Stimulated activated CD4-positive, alpha-beta T cell treated with anti-CD3 and anti-CD28 coated beads, TNF-alpha, amount 100 ng/mL, for 4 hours (primary cell): ENCODE measurements around the gene CENPO.
"Not testable (repeated sequence)": the region's sequence is repeated elsewhere in the genome, so short reads cannot be mapped to it uniquely, and the experiment has no call there.

ENCODE experiments used
- DNase-seq, 3 experiments: peaks; one replicate each; pipeline ENCODE4 v3.0.0-alpha.2; 2020; ENCODE audit warnings: low read depth in 3 of 3

CENPO gene

GRCh38 chr2:24824071-24824588, 30.9 kb downstream of the CENPO start:
- DNase-seq: no peak

GRCh38 chr2:24824966-24825882, 32.0 kb downstream of the CENPO start:
- no peak for DNase-seq

GRCh38 chr2:24825883-24826772, 32.9 kb downstream of the CENPO start:
- DNase-seq: no peak

- DNase-seq: no peak
Measured at GRCh38 chr2:24826773-24827145, 33.5 kb downstream of the CENPO start.

- peak; percentile 42 to 55 (median 53) for DNase-seq
Measured at GRCh38 chr2:24827321-24828237, 34.4 kb downstream of the CENPO start.

- no peak for DNase-seq
Measured at GRCh38 chr2:24828238-24828996, 35.2 kb downstream of the CENPO start.

- no peak for DNase-seq
Measured at GRCh38 chr2:24830351-24830750, 37.1 kb downstream of the CENPO start.

GRCh38 chr2:24830786-24831185, 37.6 kb downstream of the CENPO start:
- DNase-seq: no peak

GRCh38 chr2:24831221-24832072, 38.2 kb downstream of the CENPO start:
- no peak for DNase-seq

GRCh38 chr2:24832073-24832461, 38.8 kb downstream of the CENPO start:
- DNase-seq: no peak

GRCh38 chr2:24832521-24832920, 39.3 kb downstream of the CENPO start:
- no peak for DNase-seq

GRCh38 chr2:24832931-24833701, 39.9 kb downstream of the CENPO start:
- no peak for DNase-seq

GRCh38 chr2:24833821-24834732, 40.9 kb downstream of the CENPO start:
- no peak for DNase-seq

GRCh38 chr2:24834733-24835395, 41.6 kb downstream of the CENPO start:
- DNase-seq: no peak

- DNase-seq: not testable (repeated sequence)
Measured at GRCh38 chr2:24835411-24835810, 42.2 kb downstream of the CENPO start.

GRCh38 chr2:24836206-24836605, 43.0 kb downstream of the CENPO start:
- no peak for DNase-seq

- DNase-seq: no peak
Measured at GRCh38 chr2:24836706-24837105, 43.5 kb downstream of the CENPO start.
